Activated CD8-positive, alpha-beta T cell treated with anti-CD3 and anti-CD28 coated beads, Interleukin-2, amount 10 ng/mL, durations not matched to agents 7 days and 5 days (primary cell): ENCODE results near the gene GADL1. TPM values are rescaled to one million over a fixed set of nuclear protein-coding genes. Genes with fewer than 3 reads are reported as not detected.
A peak's percentile ranks its signal among the peaks of the same experiment; 100 is the strongest.

Experiments used
- ATAC-seq: fragments of 150-1000 bp; cut with Tn5 transposase; one replicate; pipeline ENCODE4 v1.10.0; 2021; ENCODE audit warnings: moderate library complexity
- CTCF ChIA-PET: fragments of 350-600 bp; sonication (Branson Sonifier 250); formaldehyde crosslinking; loops from one replicate; lab custom pipeline; 2021; ENCODE audit warnings: antibody characterized with exemption; lab: Charles Lee
- POLR2A ChIA-PET: fragments of 350-600 bp; sonication (Branson Sonifier 250); formaldehyde crosslinking; loops from one replicate; lab custom pipeline; 2021; ENCODE audit warnings: antibody characterized with exemption; lab: Charles Lee
- DNase-seq: peaks from one replicate; pipeline ENCODE4 v3.0.0-alpha.2; 2020
- H3K27ac Mint-ChIP-seq: one replicate; pipeline ENCODE4 v1.8.0; 2021; ENCODE audit warnings: mild to moderate bottlenecking, mixed read lengths
- H3K27me3 Mint-ChIP-seq: one replicate; pipeline ENCODE4 v1.8.0; 2021; ENCODE audit warnings: low read depth, mixed read lengths
- H3K36me3 Mint-ChIP-seq: one replicate; pipeline ENCODE4 v1.8.0; 2021; ENCODE audit warnings: low read depth, mixed read lengths
- H3K4me1 Mint-ChIP-seq: one replicate; pipeline ENCODE4 v1.8.0; 2021; ENCODE audit warnings: low read depth, mixed read lengths
- H3K4me3 Mint-ChIP-seq: one replicate; pipeline ENCODE4 v1.8.0; 2021; ENCODE audit warnings: mild to moderate bottlenecking, mixed read lengths
- H3K9me3 Mint-ChIP-seq: one replicate; pipeline ENCODE4 v1.8.0; 2022; ENCODE audit warnings: mixed read lengths; ENCODE audit not compliant: insufficient read depth
- total RNA-seq, 2 experiments: library from RNA; stranded (reverse); gene quantifications; one replicate each; pipeline ENCODE4 v1.2.3, GENCODE V29; 2021

The GADL1 gene
- total RNA-seq, 2 experiments from 2014 or later: not detected

GRCh38 chr3:30698549-30698948 lies 195.9 kb downstream of the GADL1 start:
- Mint-ChIP-seq H3K27ac (no peak overlapping the region), H3K4me1 (peaks cover 7% of the 10 kb centered on the region), H3K4me3 (no peak overlapping the region), H3K36me3 (peaks cover 75% of the 10 kb centered on the region), H3K27me3 (no peaks in the 10 kb centered on the region), H3K9me3 (peaks cover 12% of the 10 kb centered on the region)
- POLR2A ChIA-PET: no interaction called here
- DNase-seq (no peak), ATAC-seq (no peak)
- CTCF ChIA-PET: no interaction called here

DNA sequence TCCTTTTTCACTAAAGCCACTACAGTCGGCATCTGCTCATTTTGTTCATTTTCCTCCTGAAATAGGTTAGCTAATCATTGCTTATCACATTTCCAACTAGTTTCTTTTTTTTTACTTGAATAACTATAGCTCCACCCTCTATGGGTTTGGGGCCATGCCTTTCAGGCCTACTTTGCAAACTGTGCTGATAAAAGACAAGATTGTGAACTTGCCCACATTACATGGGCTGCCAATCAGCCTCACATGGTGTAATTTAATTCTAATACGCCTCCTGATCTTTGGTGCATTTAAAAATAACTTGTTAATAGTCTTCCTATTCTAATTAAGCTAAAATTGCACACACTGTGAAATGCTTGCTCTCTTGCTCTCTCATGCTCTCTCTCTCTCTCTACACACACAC lies 197.6 kb downstream of the GADL1 start:
- POLR2A ChIA-PET: interaction anchor here (0.9 kb wide), 1 partner anchor 36 kb away, joined by 3 read pairs; no protein-coding TSS in a partner anchor
- no peak overlapping the region for H3K4me3 Mint-ChIP-seq
- H3K9me3 Mint-ChIP-seq: peaks cover 7% of the 10 kb centered on the region
- ATAC-seq: no peak
- DNase-seq: no peak
- peaks cover 21% of the 10 kb centered on the region for H3K4me1 Mint-ChIP-seq
- CTCF ChIA-PET: interaction anchor here (0.6 to 5.4 kb wide), 4 partner anchors 20 to 378 kb away, joined by 3 to 27 read pairs (median 4); no protein-coding TSS in a partner anchor
- H3K27me3 Mint-ChIP-seq: no peaks in the 10 kb centered on the region
- H3K27ac Mint-ChIP-seq: no peak overlapping the region
- H3K36me3 Mint-ChIP-seq: peaks cover 78% of the 10 kb centered on the region

- H3K27me3 Mint-ChIP-seq: no peaks in the 10 kb centered on the region
- no peak for DNase-seq
- H3K36me3 Mint-ChIP-seq: peaks cover 75% of the 10 kb centered on the region
- ATAC-seq: no peak
- no peak overlapping the region for H3K4me3 Mint-ChIP-seq
- CTCF ChIA-PET: interaction anchor here (0.6 to 5.4 kb wide), 5 partner anchors 19 to 655 kb away, joined by 3 to 27 read pairs (median 4); no protein-coding TSS in a partner anchor
- POLR2A ChIA-PET: interaction anchor here (0.9 kb wide), 1 partner anchor 36 kb away, joined by 3 read pairs; no protein-coding TSS in a partner anchor
- H3K9me3 Mint-ChIP-seq: peaks cover 6% of the 10 kb centered on the region
- H3K4me1 Mint-ChIP-seq: peaks cover 23% of the 10 kb centered on the region
- H3K27ac Mint-ChIP-seq: peak overlapping the region; percentile 22
Observed at GRCh38 chr3:30696403-30696819, 198.1 kb downstream of the GADL1 start.

- H3K4me1 Mint-ChIP-seq: peaks cover 31% of the 10 kb centered on the region
Observed at GRCh38 chr3:30695302-30696061, 199.0 kb downstream of the GADL1 start.

DNA sequence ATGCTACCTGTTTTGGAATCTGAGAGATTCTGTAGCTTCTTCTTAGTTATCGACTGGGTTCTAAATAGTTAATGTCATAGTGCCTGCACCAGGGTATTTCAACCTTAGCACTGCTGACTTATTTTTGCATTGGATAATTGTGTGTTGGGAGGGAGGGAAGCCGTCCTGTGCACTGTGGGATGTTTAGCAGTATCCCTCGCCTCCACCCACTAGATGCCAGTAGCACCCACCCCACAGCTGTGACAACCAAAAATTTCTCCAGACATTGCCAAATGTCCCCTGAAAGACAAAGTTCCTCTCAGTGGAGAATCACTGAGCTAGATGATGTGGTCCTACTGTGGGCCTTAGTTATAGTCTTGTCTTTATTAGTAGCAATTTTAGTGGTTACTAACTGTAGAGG lies 199.8 kb downstream of the GADL1 start:
- H3K36me3 Mint-ChIP-seq: peaks cover 77% of the 10 kb centered on the region
- CTCF ChIA-PET: interaction anchor here (1.0 to 5.4 kb wide), 13 partner anchors 9 to 653 kb away, joined by 3 to 27 read pairs (median 11); no protein-coding TSS in a partner anchor
- no peak overlapping the region for H3K27ac Mint-ChIP-seq
- POLR2A ChIA-PET: no interaction called here
- no peaks in the 10 kb centered on the region for H3K27me3 Mint-ChIP-seq
- ATAC-seq (no peak), DNase-seq (no peak)
- H3K4me3 Mint-ChIP-seq: no peak overlapping the region
- H3K9me3 Mint-ChIP-seq: no peaks in the 10 kb centered on the region
- H3K4me1 Mint-ChIP-seq: peaks cover 39% of the 10 kb centered on the region

More at GRCh38 chr3:30695302-30696061, 199.0 kb downstream of the GADL1 start:
- no peak for ATAC-seq
- H3K36me3 Mint-ChIP-seq: peaks cover 74% of the 10 kb centered on the region
- H3K9me3 Mint-ChIP-seq: no peaks in the 10 kb centered on the region
- CTCF ChIA-PET: interaction anchor here (1.0 to 5.4 kb wide), 10 partner anchors 9 to 654 kb away, joined by 3 to 27 read pairs (median 10); no protein-coding TSS in a partner anchor
- no peak overlapping the region for H3K4me3 Mint-ChIP-seq
- DNase-seq: no peak
- H3K27me3 Mint-ChIP-seq: no peaks in the 10 kb centered on the region
- peak overlapping the region; percentile 22 for H3K27ac Mint-ChIP-seq
- POLR2A ChIA-PET: interaction anchor here (0.6 kb wide), 1 partner anchor 328 kb away, joined by 4 read pairs; no protein-coding TSS in a partner anchor

DNA sequence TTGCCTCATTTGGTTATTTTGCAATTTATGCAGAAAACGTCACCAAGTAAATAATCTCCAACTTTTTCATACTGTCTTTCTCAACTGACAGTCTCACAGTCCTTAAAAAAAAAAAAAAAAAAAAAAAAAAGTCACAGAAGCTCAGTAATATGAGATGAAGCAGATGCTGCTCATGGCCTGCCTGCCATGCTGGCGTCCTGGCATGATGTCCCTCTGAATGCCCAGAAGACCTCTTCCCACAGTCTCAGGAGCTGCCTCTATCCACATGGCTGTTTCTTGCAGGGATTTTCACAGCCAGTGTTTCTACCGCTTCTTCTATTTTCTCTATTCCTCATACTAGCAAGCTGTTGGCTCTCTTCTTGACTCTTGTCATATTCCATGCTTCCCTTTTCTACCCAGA lies 200.3 kb downstream of the GADL1 start:
- H3K27ac Mint-ChIP-seq: no peak overlapping the region
- H3K9me3 Mint-ChIP-seq: no peaks in the 10 kb centered on the region
- no peaks in the 10 kb centered on the region for H3K27me3 Mint-ChIP-seq
- no peak for DNase-seq
- H3K36me3 Mint-ChIP-seq: peaks cover 76% of the 10 kb centered on the region
- H3K4me3 Mint-ChIP-seq: no peak overlapping the region
- POLR2A ChIA-PET: no interaction called here
- H3K4me1 Mint-ChIP-seq: peaks cover 44% of the 10 kb centered on the region
- ATAC-seq: no peak
- CTCF ChIA-PET: interaction anchor here (0.9 to 5.4 kb wide), 36 partner anchors 8 to 682 kb away, joined by 3 to 29 read pairs (median 5); no protein-coding TSS in a partner anchor

- Mint-ChIP-seq H3K9me3 (no peaks in the 10 kb centered on the region), H3K4me1 (peaks cover 50% of the 10 kb centered on the region), H3K4me3 (no peak overlapping the region), H3K36me3 (peaks cover 76% of the 10 kb centered on the region), H3K27me3 (no peaks in the 10 kb centered on the region), H3K27ac (peak overlapping the region; percentile 54)
- peak; percentile 88 for ATAC-seq
- CTCF ChIA-PET: interaction anchor here (0.6 to 5.4 kb wide), 51 partner anchors 8 to 681 kb away, joined by 3 to 29 read pairs (median 4); no protein-coding TSS in a partner anchor
- DNase-seq: peak; percentile 60
- POLR2A ChIA-PET: interaction anchor here (1.4 kb wide), 1 partner anchor 87 kb away, joined by 3 read pairs; the partner anchor contains the start of gene TGFBR2
Observed at GRCh38 chr3:30693470-30694120, 200.9 kb downstream of the GADL1 start.

GRCh38 chr3:30692498-30693130 lies 201.8 kb downstream of the GADL1 start:
- H3K27ac Mint-ChIP-seq: peak overlapping the region; percentile 56
- no peak overlapping the region for H3K4me3 Mint-ChIP-seq
- POLR2A ChIA-PET: interaction anchor here (1.4 kb wide), 1 partner anchor 86 kb away, joined by 3 read pairs; the partner anchor contains the start of gene TGFBR2
- CTCF ChIA-PET: interaction anchor here (0.6 to 5.4 kb wide), 49 partner anchors 8 to 680 kb away, joined by 3 to 29 read pairs (median 4); no protein-coding TSS in a partner anchor
- peaks cover 60% of the 10 kb centered on the region for H3K4me1 Mint-ChIP-seq
- H3K9me3 Mint-ChIP-seq: no peaks in the 10 kb centered on the region
- H3K27me3 Mint-ChIP-seq: no peaks in the 10 kb centered on the region
- no peak for ATAC-seq
- DNase-seq: no peak
- peaks cover 78% of the 10 kb centered on the region for H3K36me3 Mint-ChIP-seq

GRCh38 chr3:30691944-30692343 lies 202.5 kb downstream of the GADL1 start:
- Mint-ChIP-seq H3K36me3 (peaks cover 79% of the 10 kb centered on the region), H3K27ac (peak overlapping the region; percentile 56), H3K4me1 (peaks cover 65% of the 10 kb centered on the region), H3K9me3 (no peaks in the 10 kb centered on the region), H3K27me3 (no peaks in the 10 kb centered on the region), H3K4me3 (no peak overlapping the region)
- ChIA-PET CTCF (interaction anchor here (0.6 to 5.4 kb wide), 8 partner anchors 12 to 649 kb away, joined by 3 to 29 read pairs (median 9); no protein-coding TSS in a partner anchor), POLR2A (interaction anchor here (0.5 to 1.2 kb wide), 2 partner anchors 26 to 33 kb away, joined by 3 read pairs; no protein-coding TSS in a partner anchor)
- DNase-seq: no peak
- ATAC-seq: no peak

GRCh38 chr3:30691249-30691880 lies 203.1 kb downstream of the GADL1 start:
- no peak for ATAC-seq
- Mint-ChIP-seq H3K27ac (peak overlapping the region; percentile 13), H3K4me3 (no peak overlapping the region)

More at GRCh38 chr3:30691249-30691880, 203.1 kb downstream of the GADL1 start:
- Mint-ChIP-seq H3K4me1 (peaks cover 68% of the 10 kb centered on the region), H3K27me3 (no peaks in the 10 kb centered on the region), H3K36me3 (peaks cover 82% of the 10 kb centered on the region), H3K9me3 (no peaks in the 10 kb centered on the region)
- POLR2A ChIA-PET: interaction anchor here (0.5 to 1.2 kb wide), 3 partner anchors 26 to 36 kb away, joined by 3 read pairs; no protein-coding TSS in a partner anchor
- CTCF ChIA-PET: interaction anchor here (0.6 to 3.8 kb wide), 7 partner anchors 12 to 649 kb away, joined by 3 to 29 read pairs (median 5); no protein-coding TSS in a partner anchor
- no peak for DNase-seq
